Measurements from ENCODE around the gene STRN3. TPM values are rescaled to one million over a fixed set of nuclear protein-coding genes. Genes with fewer than 3 reads are reported as not detected.

Gene STRN3
- total and polyA plus RNA-seq, 9 donors = 11.5 to 43.0 (median 32.4) TPM

GRCh38 chr14:30995689-30996088 lies 30.5 kb downstream of the STRN3 start:
- Histone ChIP-seq H3K27ac (no peak overlapping the region), H3K36me3 (no peaks in the 10 kb centered on the region), H3K9me3 (no peaks in the 10 kb centered on the region), H3K4me1 (ENCODE audit: insufficient read depth) (peaks cover 7% of the 10 kb centered on the region), H3K27me3 (no peaks in the 10 kb centered on the region), H3K4me3 (no peak overlapping the region)
- DNase-seq = no peak
- intact Hi-C loops (cut with DNase I) = no loop called here
- TF ChIP-seq, protein P1, sequence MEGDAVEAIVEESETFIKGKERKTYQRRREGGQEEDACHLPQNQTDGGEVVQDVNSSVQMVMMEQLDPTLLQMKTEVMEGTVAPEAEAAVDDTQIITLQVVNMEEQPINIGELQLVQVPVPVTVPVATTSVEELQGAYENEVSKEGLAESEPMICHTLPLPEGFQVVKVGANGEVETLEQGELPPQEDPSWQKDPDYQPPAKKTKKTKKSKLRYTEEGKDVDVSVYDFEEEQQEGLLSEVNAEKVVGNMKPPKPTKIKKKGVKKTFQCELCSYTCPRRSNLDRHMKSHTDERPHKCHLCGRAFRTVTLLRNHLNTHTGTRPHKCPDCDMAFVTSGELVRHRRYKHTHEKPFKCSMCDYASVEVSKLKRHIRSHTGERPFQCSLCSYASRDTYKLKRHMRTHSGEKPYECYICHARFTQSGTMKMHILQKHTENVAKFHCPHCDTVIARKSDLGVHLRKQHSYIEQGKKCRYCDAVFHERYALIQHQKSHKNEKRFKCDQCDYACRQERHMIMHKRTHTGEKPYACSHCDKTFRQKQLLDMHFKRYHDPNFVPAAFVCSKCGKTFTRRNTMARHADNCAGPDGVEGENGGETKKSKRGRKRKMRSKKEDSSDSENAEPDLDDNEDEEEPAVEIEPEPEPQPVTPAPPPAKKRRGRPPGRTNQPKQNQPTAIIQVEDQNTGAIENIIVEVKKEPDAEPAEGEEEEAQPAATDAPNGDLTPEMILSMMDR (IDR thresholded peaks at IDR 0.05) = no peak
- no peak for TF ChIP-seq POLR2A (IDR thresholded peaks at IDR 0.05)
- TF ChIP-seq EP300 (IDR thresholded peaks at IDR 0.05) = no peak
- 43 to 59% (median 56%) methylated on average over 3 of the region's 3 CpGs for WGBS, 3 donors

DNA sequence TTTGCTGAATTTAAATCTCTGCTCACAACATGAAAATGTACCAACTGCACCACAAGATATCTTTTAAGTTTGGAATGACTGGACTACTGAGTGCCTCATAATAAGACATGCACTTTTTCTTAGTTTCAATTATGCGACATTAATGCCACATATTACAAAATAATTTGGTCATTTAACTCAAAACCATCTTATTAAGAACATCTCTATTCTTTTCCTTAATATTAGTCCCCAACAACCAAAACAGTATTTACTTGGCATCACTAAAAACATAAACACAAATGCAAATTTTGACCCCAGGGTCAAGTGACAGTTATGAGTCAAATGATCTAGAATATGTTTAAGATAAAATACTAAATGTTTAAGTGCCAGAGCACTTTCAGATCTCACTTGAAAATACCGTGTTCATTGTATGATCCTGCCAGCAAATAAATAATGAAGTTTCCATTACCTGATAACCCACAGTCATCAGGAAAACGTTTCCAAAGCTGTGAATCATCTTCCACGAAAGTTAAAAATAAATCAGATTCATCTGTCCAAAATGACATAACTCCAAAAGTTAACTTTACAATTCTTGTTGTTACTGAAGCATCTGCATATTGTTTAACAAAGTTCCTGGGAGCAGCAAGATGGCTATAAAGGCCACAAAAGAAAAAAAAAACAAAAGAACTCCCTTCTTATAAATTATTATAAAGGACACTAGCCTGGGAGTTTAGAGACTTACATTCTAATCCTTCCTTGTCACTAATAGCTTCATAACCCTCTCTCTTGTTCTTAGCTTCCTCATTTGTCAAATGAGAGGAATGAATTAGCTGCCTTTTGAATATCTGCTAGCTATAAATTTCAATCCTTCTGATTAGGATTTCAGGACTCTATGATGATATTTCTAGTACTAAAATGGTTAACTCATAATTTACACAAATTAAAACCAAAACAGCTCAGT lies 31.2 kb downstream of the STRN3 start:
- no peak overlapping the region for H3K27ac ChIP-seq
- TF ChIP-seq, protein P1 (IDR thresholded peaks at IDR 0.05) = no peak
- TF ChIP-seq POLR2A (IDR thresholded peaks at IDR 0.05) (no peak), EP300 (IDR thresholded peaks at IDR 0.05) (no peak)
- WGBS, 3 donors = 4% methylated on average over 4 of the region's 4 CpGs
- no peak for DNase-seq
- intact Hi-C loops (cut with DNase I) = no loop called here
- H3K9me3 ChIP-seq = no peaks in the 10 kb centered on the region
- no peaks in the 10 kb centered on the region for H3K27me3 ChIP-seq
- H3K36me3 ChIP-seq = no peaks in the 10 kb centered on the region
- peaks cover 9% of the 10 kb centered on the region for H3K4me1 ChIP-seq (ENCODE audit: insufficient read depth)
- no peak overlapping the region for H3K4me3 ChIP-seq

DNA sequence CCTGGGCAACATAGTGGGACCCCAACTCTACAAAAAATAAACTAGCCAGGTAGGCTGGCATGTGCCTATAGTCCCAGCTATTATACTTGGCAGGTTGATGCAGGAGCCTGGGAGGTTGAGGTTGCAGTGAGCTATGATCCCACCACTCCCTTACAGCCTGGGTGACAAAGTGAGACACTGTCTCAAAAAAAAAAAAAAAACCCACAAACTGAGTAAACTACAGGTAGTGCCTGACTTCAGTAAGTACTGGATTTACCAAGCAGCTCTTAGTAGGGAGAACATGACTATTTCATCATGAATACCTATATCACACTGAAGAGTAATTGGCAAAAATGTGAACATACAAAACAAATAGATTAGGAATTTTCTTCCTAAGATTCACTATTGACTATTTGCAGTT lies 33.1 kb downstream of the STRN3 start:
- intact Hi-C loops (cut with DNase I) = no loop called here
- no peaks in the 10 kb centered on the region for H3K36me3 ChIP-seq
- TF ChIP-seq EP300 (IDR thresholded peaks at IDR 0.05) = no peak
- no peak for DNase-seq
- no peak overlapping the region for H3K4me3 ChIP-seq
- H3K27me3 ChIP-seq = no peaks in the 10 kb centered on the region
- H3K4me1 ChIP-seq (ENCODE audit: insufficient read depth) = peaks cover 9% of the 10 kb centered on the region
- H3K27ac ChIP-seq = no peak overlapping the region
- no peaks in the 10 kb centered on the region for H3K9me3 ChIP-seq

DNA sequence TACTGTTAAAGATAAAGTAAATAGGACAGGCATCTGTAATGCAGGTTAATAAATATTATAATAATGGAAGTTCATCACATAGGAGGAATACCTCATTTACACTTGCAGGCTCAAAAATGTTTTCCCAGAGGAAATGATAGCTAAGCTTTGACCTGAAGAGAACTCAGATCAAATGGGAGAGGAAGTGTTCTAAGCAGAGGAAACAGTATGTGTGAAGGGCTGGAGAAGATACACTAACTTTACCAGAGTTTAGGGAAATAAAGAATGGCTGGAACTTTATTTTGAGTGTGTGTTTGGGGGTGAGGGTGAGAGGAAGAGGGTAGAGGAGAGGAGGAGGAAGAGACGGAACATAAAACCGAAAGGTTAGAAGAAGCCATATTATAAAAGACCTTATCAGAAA lies 34.8 kb downstream of the STRN3 start:
- 81 to 85% (median 84%) methylated on average over 2 of the region's 2 CpGs for WGBS, 3 donors
- no peak for DNase-seq
- intact Hi-C loops (cut with DNase I) = no loop called here
- H3K27me3 ChIP-seq = no peaks in the 10 kb centered on the region
- H3K36me3 ChIP-seq = no peaks in the 10 kb centered on the region
- no peak for TF ChIP-seq EP300 (IDR thresholded peaks at IDR 0.05)
- no peak for TF ChIP-seq POLR2A (IDR thresholded peaks at IDR 0.05)
- TF ChIP-seq, protein P1 (IDR thresholded peaks at IDR 0.05) = no peak
- no peak overlapping the region for H3K27ac ChIP-seq
- peaks cover 14% of the 10 kb centered on the region for H3K4me1 ChIP-seq (ENCODE audit: insufficient read depth)
- H3K4me3 ChIP-seq = no peak overlapping the region
- no peaks in the 10 kb centered on the region for H3K9me3 ChIP-seq

GRCh38 chr14:30990770-30991169 lies 35.4 kb downstream of the STRN3 start:
- no peaks in the 10 kb centered on the region for H3K27me3 ChIP-seq
- DNase-seq = no peak
- intact Hi-C loops (cut with DNase I) = no loop called here
- H3K4me1 ChIP-seq (ENCODE audit: insufficient read depth) = peaks cover 10% of the 10 kb centered on the region
- H3K9me3 ChIP-seq = no peaks in the 10 kb centered on the region
- no peak overlapping the region for H3K27ac ChIP-seq
- H3K4me3 ChIP-seq = no peak overlapping the region
- TF ChIP-seq POLR2A (IDR thresholded peaks at IDR 0.05) (no peak), EP300 (IDR thresholded peaks at IDR 0.05) (no peak)
- TF ChIP-seq, protein P1 (IDR thresholded peaks at IDR 0.05) = no peak
- H3K36me3 ChIP-seq = no peaks in the 10 kb centered on the region
